Loucy (cell line): Measurements from ENCODE around the gene ASTL.

Experiments
- EZH2phosphoT487 ChIP-seq: fragments of 200-600 bp; IDR thresholded peaks from 2 replicates; pipeline ENCODE4 v1.6.1; 2018; ENCODE audit warnings: antibody characterized with exemption, mild to moderate bottlenecking, moderate library complexity, borderline replicate concordance
- TF ChIP-seq, protein P1 (sequence below): fragments of 200-600 bp; sonication (generic); conservative IDR thresholded peaks from 2 replicates; pipeline ENCODE4 v1.5.1; 2014; ENCODE audit warnings: mild to moderate bottlenecking, antibody characterized with exemption, low read length

DNA sequence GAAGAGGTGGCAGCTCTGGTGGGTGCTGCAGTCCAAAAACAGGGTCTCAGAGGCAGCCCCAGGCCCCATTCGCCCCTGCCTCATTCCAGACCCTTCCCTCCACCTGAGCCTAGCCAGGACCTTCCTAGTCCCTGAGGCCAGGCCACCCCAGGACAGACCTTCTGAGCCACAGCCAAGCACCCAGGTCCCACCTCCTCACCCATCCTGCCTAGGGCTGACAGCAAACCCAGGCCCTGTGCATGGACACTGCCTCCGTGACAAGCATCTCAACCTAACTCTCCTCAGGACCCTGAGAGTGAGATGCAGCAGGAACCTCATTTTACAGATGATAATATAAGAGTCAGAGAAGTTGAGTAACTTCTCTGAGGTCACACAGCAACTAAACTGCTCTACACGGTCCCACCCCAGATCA lies 37.4 kb downstream of the ASTL start:
- TF ChIP-seq, protein P1, sequence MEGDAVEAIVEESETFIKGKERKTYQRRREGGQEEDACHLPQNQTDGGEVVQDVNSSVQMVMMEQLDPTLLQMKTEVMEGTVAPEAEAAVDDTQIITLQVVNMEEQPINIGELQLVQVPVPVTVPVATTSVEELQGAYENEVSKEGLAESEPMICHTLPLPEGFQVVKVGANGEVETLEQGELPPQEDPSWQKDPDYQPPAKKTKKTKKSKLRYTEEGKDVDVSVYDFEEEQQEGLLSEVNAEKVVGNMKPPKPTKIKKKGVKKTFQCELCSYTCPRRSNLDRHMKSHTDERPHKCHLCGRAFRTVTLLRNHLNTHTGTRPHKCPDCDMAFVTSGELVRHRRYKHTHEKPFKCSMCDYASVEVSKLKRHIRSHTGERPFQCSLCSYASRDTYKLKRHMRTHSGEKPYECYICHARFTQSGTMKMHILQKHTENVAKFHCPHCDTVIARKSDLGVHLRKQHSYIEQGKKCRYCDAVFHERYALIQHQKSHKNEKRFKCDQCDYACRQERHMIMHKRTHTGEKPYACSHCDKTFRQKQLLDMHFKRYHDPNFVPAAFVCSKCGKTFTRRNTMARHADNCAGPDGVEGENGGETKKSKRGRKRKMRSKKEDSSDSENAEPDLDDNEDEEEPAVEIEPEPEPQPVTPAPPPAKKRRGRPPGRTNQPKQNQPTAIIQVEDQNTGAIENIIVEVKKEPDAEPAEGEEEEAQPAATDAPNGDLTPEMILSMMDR: no peak
- TF ChIP-seq EZH2phosphoT487: no peak
